ENCODE measurements around the gene C6orf89.

GRCh38 chr6:36888654-36889481 is 3.1 kb downstream of the C6orf89 start:
- TF ChIP-seq POLR2A (IDR thresholded peaks at IDR 0.05; ENCODE audit: low read depth, low read length), result no peak
- no peak for TF ChIP-seq TAF1 (IDR thresholded peaks at IDR 0.05; ENCODE audit: borderline replicate concordance, low read depth, low read length)
